ENCODE results near the gene PDE6A.

- TF ChIP-seq POLR2A (IDR thresholded peaks at IDR 0.05; ENCODE audit: extremely low read depth, insufficient read length) (no peak), CTCF (IDR thresholded peaks at IDR 0.05; ENCODE audit: low read depth, low read length) (no peak), MAX (IDR thresholded peaks at IDR 0.05; ENCODE audit: low read depth, low read length) (no peak), MYC (IDR thresholded peaks at IDR 0.05; ENCODE audit: low read depth, low read length) (no peak)
These were observed 21.6 kb downstream of the PDE6A start for GRCh38 chr5:149922950-149923349.

All from NB4 (cell line).